GM23248 (cell line): ENCODE data around the gene DGKB.

Source experiments
- EZH2 ChIP-seq: fragments of 200-600 bp; sonication (generic); IDR thresholded peaks from 2 replicates; pipeline ENCODE4 v1.6.1; 2018; ENCODE audit warnings: antibody characterized with exemption, mild to moderate bottlenecking; ENCODE audit not compliant: insufficient read depth, poor library complexity, severe bottlenecking
- EZH2phosphoT487 ChIP-seq: fragments of 200-600 bp; sonication (generic); IDR thresholded peaks from 2 replicates; pipeline ENCODE4 v1.6.1; 2018; ENCODE audit warnings: antibody characterized with exemption, moderate library complexity, mild to moderate bottlenecking, low read depth; ENCODE audit not compliant: insufficient read depth

DNA sequence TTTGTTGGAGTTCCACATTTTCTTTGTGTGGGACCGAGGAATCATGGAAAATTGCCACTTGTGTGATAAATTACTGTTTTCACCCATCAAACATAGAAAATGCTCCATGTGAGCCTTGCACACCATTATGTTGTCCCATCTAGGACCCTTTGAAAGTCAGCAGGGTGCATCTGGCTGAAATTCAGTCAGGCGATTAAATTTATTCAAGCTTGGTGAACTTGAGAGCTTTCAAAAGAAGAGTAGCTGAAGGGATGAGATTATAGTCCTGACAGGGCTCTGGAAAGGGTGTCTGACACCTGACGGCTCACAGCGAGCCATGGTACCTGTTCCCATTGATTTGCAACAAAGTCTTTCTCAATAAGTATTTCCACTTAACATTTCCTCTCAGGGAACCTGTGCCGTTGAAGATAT lies 513.4 kb downstream of the DGKB start:
- TF ChIP-seq EZH2 (no peak), EZH2phosphoT487 (no peak)
